Spleen (tissue), 7 donors: Measurements from ENCODE around the gene TRMT44.

Experiments
- CTCF ChIP-seq, 11 experiments: fragments of 200-600 bp in 7 of 11; fragments of 450-650 bp in 4 of 11; sonication (generic) in 4 of 11; IDR thresholded peaks in 8 of 11; conservative IDR thresholded peaks in 3 of 11; 1 replicate in 7 of 11; 2 replicates in 4 of 11; pipeline versions ENCODE4 v1.4.0 to v1.8.0; 2016 to 2021; ENCODE audit warnings: antibody characterized with exemption in 11 of 11, inconsistent platforms in 4 of 11, mild to moderate bottlenecking in 1 of 11
- POLR2A ChIP-seq, 3 donors: fragments of 450-650 bp; IDR thresholded peaks; one replicate each; pipeline ENCODE4 v1.5.1; 2017; ENCODE audit warnings: antibody characterized with exemption in 3 of 3, mild to moderate bottlenecking in 1 of 3
- donor health status: DM: no; HTN: no; CAD: no; lungs with moderate emphysema.
- donor health status: DM: no; HTN: no; CAD: no.
- donor health status: DM: no; HTN: no; CAD: no.

GRCh38 chr4:8494983-8495548 is 54.5 kb downstream of the TRMT44 start:
- no peak for TF ChIP-seq CTCF (IDR thresholded peaks at IDR 0.05 in 8 of 11, conservative IDR thresholded peaks at IDR 0.05 in 3 of 11)
- TF ChIP-seq POLR2A (IDR thresholded peaks at IDR 0.05) = no peak
